ENCODE results near the gene TRABD2B.

TRABD2B gene

GRCh38 chr1:47893412-47893811, 103.8 kb downstream of the TRABD2B start:
- H2AFZ ChIP-seq (ENCODE audit: low read depth, low read length): no peak overlapping the region
- H3K27me3 ChIP-seq (ENCODE audit: insufficient read depth, low read length): no peaks in the 10 kb centered on the region
- no peaks in the 10 kb centered on the region for H3K9me3 ChIP-seq (ENCODE audit: low read length)
- H3K4me1 ChIP-seq (ENCODE audit: insufficient read depth, low read length): no peaks in the 10 kb centered on the region
- no peaks in the 10 kb centered on the region for H3K36me3 ChIP-seq (ENCODE audit: insufficient read depth, low read length)
- no peak overlapping the region for H3K4me3 ChIP-seq (ENCODE audit: low read length)

GRCh38 chr1:47890779-47891178, 106.4 kb downstream of the TRABD2B start:
- no peaks in the 10 kb centered on the region for H3K27me3 ChIP-seq (ENCODE audit: insufficient read depth, low read length)
- no peak overlapping the region for H2AFZ ChIP-seq (ENCODE audit: low read depth, low read length)
- no peak overlapping the region for H3K4me3 ChIP-seq (ENCODE audit: low read length)
- H3K9me3 ChIP-seq (ENCODE audit: low read length): no peaks in the 10 kb centered on the region
- no peaks in the 10 kb centered on the region for H3K4me1 ChIP-seq (ENCODE audit: insufficient read depth, low read length)
- H3K36me3 ChIP-seq (ENCODE audit: insufficient read depth, low read length): no peaks in the 10 kb centered on the region

GRCh38 chr1:47888294-47888629, 108.9 kb downstream of the TRABD2B start:
- H3K27me3 ChIP-seq (ENCODE audit: insufficient read depth, low read length): no peaks in the 10 kb centered on the region
- no peaks in the 10 kb centered on the region for H3K36me3 ChIP-seq (ENCODE audit: insufficient read depth, low read length)
- H2AFZ ChIP-seq (ENCODE audit: low read depth, low read length): no peak overlapping the region
- no peaks in the 10 kb centered on the region for H3K9me3 ChIP-seq (ENCODE audit: low read length)
- no peak overlapping the region for H3K4me3 ChIP-seq (ENCODE audit: low read length)
- no peaks in the 10 kb centered on the region for H3K4me1 ChIP-seq (ENCODE audit: insufficient read depth, low read length)

GRCh38 chr1:47887475-47888293, 109.5 kb downstream of the TRABD2B start:
- no peaks in the 10 kb centered on the region for H3K36me3 ChIP-seq (ENCODE audit: insufficient read depth, low read length)
- H3K4me3 ChIP-seq (ENCODE audit: low read length): no peak overlapping the region
- no peaks in the 10 kb centered on the region for H3K27me3 ChIP-seq (ENCODE audit: insufficient read depth, low read length)
- no peak overlapping the region for H2AFZ ChIP-seq (ENCODE audit: low read depth, low read length)
- no peaks in the 10 kb centered on the region for H3K4me1 ChIP-seq (ENCODE audit: insufficient read depth, low read length)
- H3K9me3 ChIP-seq (ENCODE audit: low read length): no peaks in the 10 kb centered on the region

- H2AFZ ChIP-seq (ENCODE audit: low read depth, low read length): no peak overlapping the region
- H3K27me3 ChIP-seq (ENCODE audit: insufficient read depth, low read length): no peaks in the 10 kb centered on the region
- H3K4me1 ChIP-seq (ENCODE audit: insufficient read depth, low read length): no peaks in the 10 kb centered on the region
- no peak overlapping the region for H3K4me3 ChIP-seq (ENCODE audit: low read length)
- H3K9me3 ChIP-seq (ENCODE audit: low read length): no peaks in the 10 kb centered on the region
- H3K36me3 ChIP-seq (ENCODE audit: insufficient read depth, low read length): no peaks in the 10 kb centered on the region
Measured at GRCh38 chr1:47887060-47887459, 110.1 kb downstream of the TRABD2B start.

GRCh38 chr1:47886141-47886540, 111.0 kb downstream of the TRABD2B start:
- no peaks in the 10 kb centered on the region for H3K36me3 ChIP-seq (ENCODE audit: insufficient read depth, low read length)
- no peak overlapping the region for H3K4me3 ChIP-seq (ENCODE audit: low read length)
- no peaks in the 10 kb centered on the region for H3K4me1 ChIP-seq (ENCODE audit: insufficient read depth, low read length)
- H2AFZ ChIP-seq (ENCODE audit: low read depth, low read length): no peak overlapping the region
- no peaks in the 10 kb centered on the region for H3K27me3 ChIP-seq (ENCODE audit: insufficient read depth, low read length)
- H3K9me3 ChIP-seq (ENCODE audit: low read length): no peaks in the 10 kb centered on the region

- Histone ChIP-seq H3K9me3 (ENCODE audit: low read length) (no peaks in the 10 kb centered on the region), H3K27me3 (ENCODE audit: insufficient read depth, low read length) (no peaks in the 10 kb centered on the region), H3K36me3 (ENCODE audit: insufficient read depth, low read length) (no peaks in the 10 kb centered on the region), H3K4me1 (ENCODE audit: insufficient read depth, low read length) (no peaks in the 10 kb centered on the region), H2AFZ (ENCODE audit: low read depth, low read length) (no peak overlapping the region), H3K4me3 (ENCODE audit: low read length) (no peak overlapping the region)
Measured at GRCh38 chr1:47885062-47885830, 111.9 kb downstream of the TRABD2B start.

- H3K9me3 ChIP-seq (ENCODE audit: low read length): no peaks in the 10 kb centered on the region
- H2AFZ ChIP-seq (ENCODE audit: low read depth, low read length): no peak overlapping the region
- H3K27me3 ChIP-seq (ENCODE audit: insufficient read depth, low read length): no peaks in the 10 kb centered on the region
- no peaks in the 10 kb centered on the region for H3K36me3 ChIP-seq (ENCODE audit: insufficient read depth, low read length)
- H3K4me3 ChIP-seq (ENCODE audit: low read length): no peak overlapping the region
- no peaks in the 10 kb centered on the region for H3K4me1 ChIP-seq (ENCODE audit: insufficient read depth, low read length)
Measured at GRCh38 chr1:47883963-47884362, 113.2 kb downstream of the TRABD2B start.

- Histone ChIP-seq H3K4me1 (ENCODE audit: insufficient read depth, low read length) (no peaks in the 10 kb centered on the region), H3K27me3 (ENCODE audit: insufficient read depth, low read length) (no peaks in the 10 kb centered on the region), H3K9me3 (ENCODE audit: low read length) (no peaks in the 10 kb centered on the region), H3K36me3 (ENCODE audit: insufficient read depth, low read length) (no peaks in the 10 kb centered on the region), H3K4me3 (ENCODE audit: low read length) (no peak overlapping the region), H2AFZ (ENCODE audit: low read depth, low read length) (no peak overlapping the region)
Measured at GRCh38 chr1:47881505-47882442, 115.4 kb downstream of the TRABD2B start.

GRCh38 chr1:47876587-47876963, 120.6 kb downstream of the TRABD2B start:
- Histone ChIP-seq H3K27me3 (ENCODE audit: insufficient read depth, low read length) (no peaks in the 10 kb centered on the region), H3K36me3 (ENCODE audit: insufficient read depth, low read length) (no peaks in the 10 kb centered on the region), H3K9me3 (ENCODE audit: low read length) (no peaks in the 10 kb centered on the region), H3K4me1 (ENCODE audit: insufficient read depth, low read length) (no peaks in the 10 kb centered on the region), H3K4me3 (ENCODE audit: low read length) (no peak overlapping the region), H2AFZ (ENCODE audit: low read depth, low read length) (no peak overlapping the region)

GRCh38 chr1:47875831-47876586, 121.2 kb downstream of the TRABD2B start:
- Histone ChIP-seq H3K9me3 (ENCODE audit: low read length) (no peaks in the 10 kb centered on the region), H3K36me3 (ENCODE audit: insufficient read depth, low read length) (no peaks in the 10 kb centered on the region), H3K27me3 (ENCODE audit: insufficient read depth, low read length) (no peaks in the 10 kb centered on the region)

GRCh38 chr1:47875036-47875435, 122.1 kb downstream of the TRABD2B start:
- no peak overlapping the region for H2AFZ ChIP-seq (ENCODE audit: low read depth, low read length)
- H3K27me3 ChIP-seq (ENCODE audit: insufficient read depth, low read length): no peaks in the 10 kb centered on the region
- H3K4me1 ChIP-seq (ENCODE audit: insufficient read depth, low read length): no peaks in the 10 kb centered on the region
- H3K36me3 ChIP-seq (ENCODE audit: insufficient read depth, low read length): no peaks in the 10 kb centered on the region
- no peak overlapping the region for H3K4me3 ChIP-seq (ENCODE audit: low read length)
- no peaks in the 10 kb centered on the region for H3K9me3 ChIP-seq (ENCODE audit: low read length)

More at GRCh38 chr1:47875831-47876586, 121.2 kb downstream of the TRABD2B start:
- Histone ChIP-seq H2AFZ (ENCODE audit: low read depth, low read length) (no peak overlapping the region), H3K4me3 (ENCODE audit: low read length) (no peak overlapping the region), H3K4me1 (ENCODE audit: insufficient read depth, low read length) (no peaks in the 10 kb centered on the region)
